Colonic mucosa (tissue), 4 donors: Measurements from ENCODE around the gene RBM47. TPM values are rescaled to one million over a fixed set of nuclear protein-coding genes. Genes with fewer than 3 reads are reported as not detected.

Experiments used
- DNase-seq: peaks from one replicate; pipeline ENCODE4 v3.0.0-alpha.2; 2020
- H3K27ac ChIP-seq: fragments of 200-600 bp; one replicate; pipeline ENCODE4 v1.8.0; 2021
- H3K27me3 ChIP-seq: fragments of 200-600 bp; one replicate; pipeline ENCODE4 v1.8.0; 2021
- H3K36me3 ChIP-seq: fragments of 200-600 bp; one replicate; pipeline ENCODE4 v1.8.0; 2021
- H3K4me1 ChIP-seq: fragments of 200-600 bp; one replicate; pipeline ENCODE4 v1.8.0; 2021; ENCODE audit warnings: mild to moderate bottlenecking
- H3K4me3 ChIP-seq: fragments of 200-600 bp; one replicate; pipeline ENCODE4 v1.8.0; 2021
- H3K9ac ChIP-seq, 2 donors: one replicate each; pipeline ENCODE4 v1.7.0; 2013; ENCODE audit warnings: control low read depth in 2 of 2, low read depth in 2 of 2, low read length in 2 of 2
- H3K9me3 ChIP-seq: fragments of 200-600 bp; one replicate; pipeline ENCODE4 v1.8.0; 2021
- intact Hi-C: fragments of 100-400 bp; cut with DNase I; formaldehyde crosslinking; loops from one replicate; pipeline ENCODE4 v1.14.1; 2022
- total RNA-seq, 2 donors: library from RNA; stranded (reverse); fragmentation: NEBNext Ultra II Directional in 1 of 2; extraction: Animal tissue kit (Norgen Biotek cat#: 25700) in 1 of 2; gene quantifications; one replicate each; pipeline ENCODE4 v1.2.1, GENCODE V29; 2021
- TF ChIP-seq, protein P1 (sequence below): fragments of 200-600 bp; IDR thresholded peaks from one replicate; pipeline ENCODE4 v1.8.0; 2022; ENCODE audit warnings: antibody characterized with exemption, mild to moderate bottlenecking
- donor health status: healthy.
- donor health status: DM: no; HTN: no; CAD: no.
- donor health status: DM: no; HTN: no; CAD: no.

The RBM47 gene
- total RNA-seq, 2 donors from 2014 or later, result 279 to 281 TPM

DNA sequence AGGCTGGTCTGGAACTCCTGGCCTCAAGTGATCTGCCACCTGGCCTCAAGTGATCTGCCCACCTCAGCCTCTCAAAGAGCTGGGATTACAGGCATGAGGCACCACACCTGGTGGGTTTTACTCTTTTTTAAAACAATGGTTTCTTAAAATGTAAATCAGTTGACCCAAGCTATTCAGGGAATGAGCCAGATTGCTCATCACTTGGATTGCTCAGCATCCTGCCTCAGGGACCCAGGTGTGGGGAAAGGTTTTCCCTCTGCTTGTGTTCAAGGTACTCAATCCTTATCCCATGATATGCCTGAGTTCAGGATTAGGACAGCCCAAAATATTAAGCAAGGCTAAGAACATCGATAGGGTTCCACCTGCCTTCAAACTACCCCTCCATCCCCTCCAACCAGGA, 227.1 kb downstream of the RBM47 start:
- no peaks in the 10 kb centered on the region for H3K27me3 ChIP-seq
- intact Hi-C loops, result no loop called here
- H3K9me3 ChIP-seq, result no peaks in the 10 kb centered on the region
- TF ChIP-seq, protein P1, sequence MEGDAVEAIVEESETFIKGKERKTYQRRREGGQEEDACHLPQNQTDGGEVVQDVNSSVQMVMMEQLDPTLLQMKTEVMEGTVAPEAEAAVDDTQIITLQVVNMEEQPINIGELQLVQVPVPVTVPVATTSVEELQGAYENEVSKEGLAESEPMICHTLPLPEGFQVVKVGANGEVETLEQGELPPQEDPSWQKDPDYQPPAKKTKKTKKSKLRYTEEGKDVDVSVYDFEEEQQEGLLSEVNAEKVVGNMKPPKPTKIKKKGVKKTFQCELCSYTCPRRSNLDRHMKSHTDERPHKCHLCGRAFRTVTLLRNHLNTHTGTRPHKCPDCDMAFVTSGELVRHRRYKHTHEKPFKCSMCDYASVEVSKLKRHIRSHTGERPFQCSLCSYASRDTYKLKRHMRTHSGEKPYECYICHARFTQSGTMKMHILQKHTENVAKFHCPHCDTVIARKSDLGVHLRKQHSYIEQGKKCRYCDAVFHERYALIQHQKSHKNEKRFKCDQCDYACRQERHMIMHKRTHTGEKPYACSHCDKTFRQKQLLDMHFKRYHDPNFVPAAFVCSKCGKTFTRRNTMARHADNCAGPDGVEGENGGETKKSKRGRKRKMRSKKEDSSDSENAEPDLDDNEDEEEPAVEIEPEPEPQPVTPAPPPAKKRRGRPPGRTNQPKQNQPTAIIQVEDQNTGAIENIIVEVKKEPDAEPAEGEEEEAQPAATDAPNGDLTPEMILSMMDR, result no peak
- no peaks in the 10 kb centered on the region for H3K36me3 ChIP-seq
- H3K27ac ChIP-seq, result no peak overlapping the region
- H3K4me1 ChIP-seq, result no peaks in the 10 kb centered on the region
- DNase-seq, result no peak
- no peak overlapping the region for H3K4me3 ChIP-seq
- H3K9ac ChIP-seq, result no peak overlapping the region

DNA sequence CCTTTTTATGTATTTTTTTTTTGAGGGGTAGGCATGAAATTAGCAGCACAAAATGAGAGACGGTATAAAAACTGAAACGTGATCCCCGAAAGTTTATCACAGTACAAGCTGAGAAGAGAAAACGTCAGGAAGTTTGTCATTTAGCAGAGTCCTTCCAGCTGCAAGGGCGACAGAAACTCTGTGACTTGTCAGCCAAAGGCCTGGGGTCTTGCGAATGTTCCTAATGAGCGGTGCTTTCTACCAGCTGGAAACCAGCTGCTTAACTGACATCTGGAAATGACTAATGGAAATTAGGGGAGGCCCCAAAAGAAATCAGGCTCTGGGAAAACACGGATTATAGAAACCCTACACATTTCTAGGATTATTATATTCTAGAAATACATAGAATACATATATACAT, 228.0 kb downstream of the RBM47 start:
- H3K9me3 ChIP-seq, result no peaks in the 10 kb centered on the region
- no peaks in the 10 kb centered on the region for H3K27me3 ChIP-seq
- DNase-seq, result no peak
- intact Hi-C loops, result no loop called here
- no peak overlapping the region for H3K9ac ChIP-seq
- no peak overlapping the region for H3K27ac ChIP-seq
- no peak overlapping the region for H3K4me3 ChIP-seq
- H3K36me3 ChIP-seq, result no peaks in the 10 kb centered on the region
- no peaks in the 10 kb centered on the region for H3K4me1 ChIP-seq
- TF ChIP-seq, protein P1, result no peak

DNA sequence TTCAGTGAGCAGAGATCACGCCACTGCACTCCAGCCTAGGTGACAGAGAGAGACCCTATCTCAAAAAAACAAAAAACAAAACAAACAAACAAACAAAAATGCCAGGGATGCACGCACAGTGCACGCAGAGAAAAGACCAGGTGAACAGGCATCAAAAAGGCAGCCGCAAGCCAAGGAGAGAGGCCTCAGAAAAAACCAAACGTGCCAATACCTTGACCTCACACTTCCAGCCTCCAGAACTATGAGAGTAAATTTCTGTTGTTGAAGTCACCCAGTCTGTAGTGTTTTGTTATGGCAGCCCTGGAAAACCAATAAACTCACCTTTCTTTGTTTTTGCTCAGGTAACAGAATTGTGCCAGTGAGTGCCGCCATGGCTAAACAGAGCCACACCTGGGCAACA, 228.6 kb downstream of the RBM47 start:
- Histone ChIP-seq H3K4me3 (no peak overlapping the region), H3K27me3 (no peaks in the 10 kb centered on the region), H3K27ac (no peak overlapping the region), H3K36me3 (no peaks in the 10 kb centered on the region), H3K4me1 (no peaks in the 10 kb centered on the region), H3K9ac (no peak overlapping the region), H3K9me3 (no peaks in the 10 kb centered on the region)
- DNase-seq, result no peak
- intact Hi-C loops, result no loop called here
- TF ChIP-seq, protein P1, result no peak

DNA sequence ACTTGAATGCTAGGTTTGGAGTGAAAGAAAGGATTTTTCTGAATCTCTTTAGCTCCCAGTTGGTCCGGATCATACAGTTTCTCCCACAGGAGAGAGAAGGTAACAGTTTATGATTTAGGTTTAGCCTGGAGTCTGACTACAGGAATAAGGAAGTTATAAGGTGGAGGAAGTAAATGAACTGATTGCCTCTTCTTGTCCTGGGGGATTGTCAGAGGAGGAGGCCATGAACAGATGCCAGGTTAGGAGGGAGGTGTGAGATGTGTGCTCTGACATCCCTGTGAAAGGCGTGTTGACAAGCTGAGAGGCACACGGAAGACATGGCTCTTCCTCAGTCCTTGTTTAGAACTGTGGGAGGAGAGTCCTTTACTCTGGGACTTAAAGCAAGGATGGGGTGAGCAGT, 230.1 kb downstream of the RBM47 start:
- TF ChIP-seq, protein P1, result no peak
- Histone ChIP-seq H3K9ac (no peak overlapping the region), H3K4me3 (no peak overlapping the region), H3K9me3 (no peaks in the 10 kb centered on the region), H3K27ac (no peak overlapping the region), H3K4me1 (no peaks in the 10 kb centered on the region), H3K27me3 (no peaks in the 10 kb centered on the region), H3K36me3 (no peaks in the 10 kb centered on the region)
- intact Hi-C loops, result no loop called here
- DNase-seq, result no peak

DNA sequence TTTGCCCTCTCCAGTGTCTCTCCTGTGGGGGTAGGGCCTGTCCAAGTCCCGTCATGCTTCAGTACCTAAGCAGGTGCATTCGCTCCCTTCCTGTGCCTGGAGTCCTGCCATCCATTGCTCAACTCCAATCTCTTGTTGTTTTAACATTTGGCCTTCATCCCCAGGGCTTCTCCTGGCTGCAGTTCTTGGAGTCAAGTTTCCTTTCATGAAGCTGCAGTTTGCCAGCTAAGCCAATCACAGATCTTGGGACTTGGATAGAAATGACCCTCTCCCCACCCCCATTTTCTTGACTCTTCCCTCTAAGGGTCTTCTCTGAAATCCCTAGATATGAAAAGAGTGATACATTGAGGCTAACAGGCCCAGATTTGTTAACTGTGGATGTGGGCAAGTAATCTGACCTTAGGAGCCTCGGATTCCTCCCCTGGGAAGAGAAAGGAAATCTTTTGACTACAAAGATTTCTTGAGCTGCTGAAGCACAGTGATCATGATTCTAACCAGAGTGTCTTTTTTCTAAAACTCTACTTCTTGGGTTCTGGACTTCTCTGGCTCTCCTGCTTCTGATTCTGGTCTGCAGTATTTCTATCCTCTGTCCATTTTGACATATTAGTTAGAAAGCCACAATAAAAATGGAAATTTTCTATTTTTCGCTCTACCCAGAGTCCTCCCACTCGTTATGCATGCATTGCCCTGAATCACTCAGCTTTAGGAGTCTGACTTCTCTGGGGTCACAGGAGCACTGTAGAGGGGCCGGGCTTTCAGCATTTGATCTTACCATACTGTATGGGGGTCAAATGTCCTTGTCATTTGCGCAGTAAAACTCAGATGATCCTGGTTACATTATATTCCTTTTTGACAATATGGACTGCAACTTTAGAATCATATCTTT, 233.5 kb downstream of the RBM47 start:
- Histone ChIP-seq H3K9me3 (no peaks in the 10 kb centered on the region), H3K9ac (no peak overlapping the region), H3K4me3 (no peak overlapping the region), H3K36me3 (no peaks in the 10 kb centered on the region), H3K27ac (no peak overlapping the region), H3K4me1 (no peaks in the 10 kb centered on the region), H3K27me3 (no peaks in the 10 kb centered on the region)
- intact Hi-C loops, result no loop called here
- TF ChIP-seq, protein P1, result no peak
- DNase-seq, result peak; percentile 80
